Hematopoietic multipotent progenitor cell treated with erythropoietin and hydrocortisone succinate and interleukin-3 and kit ligand, for 15 days (in vitro differentiated cells): ENCODE measurements around the gene KLK3.

Experiments used
- DNase-seq: peaks from one replicate; pipeline ENCODE4 v3.0.0-alpha.2; 2015; ENCODE audit warnings: low spot score

The KLK3 gene

GRCh38 chr19:50898018-50898417 lies 43.3 kb downstream of the KLK3 start:
- DNase-seq, result no peak

GRCh38 chr19:50899569-50899968 lies 44.9 kb downstream of the KLK3 start:
- DNase-seq, result no peak

DNA sequence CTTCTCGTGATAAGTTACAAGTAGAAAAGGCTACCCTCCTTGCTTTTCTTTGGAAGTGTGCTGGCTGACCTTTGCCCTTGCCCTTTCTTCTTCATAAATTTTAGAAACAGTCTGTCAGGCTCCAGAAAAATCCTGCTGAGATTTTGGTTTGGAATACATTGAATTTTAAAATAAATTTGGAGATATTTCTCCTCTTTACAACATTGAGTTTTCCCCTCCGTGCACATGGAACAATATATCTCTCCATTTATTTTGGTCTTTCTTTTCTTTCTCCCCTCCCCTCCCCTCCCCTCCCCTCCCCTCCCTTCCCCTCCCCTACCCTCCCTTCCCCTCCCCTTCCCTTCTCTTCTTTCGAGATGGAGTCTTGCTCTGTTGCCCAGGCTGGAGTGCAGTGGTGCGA lies 47.9 kb downstream of the KLK3 start:
- DNase-seq, result no peak

- DNase-seq, result peak; percentile 34
These were observed 51.5 kb downstream of the KLK3 start for GRCh38 chr19:50906217-50906616.

DNA sequence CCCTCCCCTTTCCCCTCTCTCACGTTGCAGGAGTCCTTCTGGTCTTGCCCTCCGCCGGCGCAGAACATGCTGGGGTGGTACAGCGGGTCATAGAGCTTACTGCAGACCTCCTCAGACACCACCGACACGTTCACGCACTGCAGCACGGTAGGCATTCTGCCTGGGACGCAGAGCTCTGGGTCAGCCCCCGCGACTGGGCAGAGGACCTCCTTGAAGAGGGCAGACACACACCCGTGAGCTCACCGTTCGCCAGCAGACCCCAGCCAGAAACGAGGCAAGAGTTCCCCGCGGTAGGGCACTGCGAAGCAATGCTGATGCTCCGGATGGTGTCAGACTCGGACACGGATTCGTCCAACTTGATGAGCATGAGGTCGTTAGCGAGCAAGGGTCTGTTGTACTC lies 53.6 kb downstream of the KLK3 start:
- no peak for DNase-seq

- peak; percentile 22 for DNase-seq
These were observed 54.7 kb downstream of the KLK3 start for GRCh38 chr19:50909240-50910070.
